ENCODE measurements around the gene PEX10.

Gene PEX10

DNA sequence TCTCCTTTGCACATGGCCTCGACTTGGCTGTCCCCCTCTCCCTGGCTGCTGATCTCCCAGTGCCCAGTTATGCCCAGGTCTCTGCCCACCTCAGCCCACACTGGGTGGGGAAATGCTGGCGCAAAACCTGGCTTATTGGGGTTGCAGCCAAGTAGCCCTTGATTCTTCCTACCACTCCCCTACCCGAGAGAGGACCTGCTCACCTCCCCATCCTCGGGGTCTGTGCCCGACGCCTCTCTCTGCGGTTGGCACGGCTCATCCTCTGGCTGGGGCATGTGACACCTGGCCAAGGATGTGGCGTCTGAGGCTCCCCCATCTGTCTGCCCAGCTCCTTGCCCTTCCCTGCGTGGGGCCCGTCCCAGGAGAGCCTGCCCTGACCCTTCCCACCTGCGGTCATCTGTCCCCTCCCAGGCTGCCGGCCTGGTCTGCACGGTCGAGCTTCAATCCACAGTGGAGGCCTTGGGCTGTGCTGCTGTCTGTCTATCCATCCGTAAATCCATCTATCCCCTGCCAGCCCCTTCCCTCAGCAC is 6.5 kb upstream of the PEX10 start:
- no peak for DNase-seq

DNA sequence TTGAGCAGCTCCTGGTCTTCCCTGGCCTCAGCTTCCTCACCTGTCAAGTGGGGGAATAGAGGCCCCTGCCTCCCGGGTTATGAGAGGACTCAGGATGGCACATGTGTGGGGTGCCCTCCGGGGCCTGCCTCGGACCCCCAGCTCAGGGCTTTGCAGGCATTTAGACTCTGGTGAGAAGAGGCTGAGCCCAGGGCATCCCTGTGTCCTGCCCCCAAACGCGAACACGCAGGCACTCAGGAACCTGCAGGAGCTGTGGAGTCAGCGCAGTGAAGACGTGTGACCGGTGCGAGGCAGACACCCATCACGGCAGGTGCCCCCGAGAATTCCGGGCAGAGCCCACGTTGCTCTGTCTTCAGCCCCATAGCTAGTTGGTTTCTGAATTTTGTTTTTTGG is 5.5 kb upstream of the PEX10 start:
- DNase-seq = no peak

DNA sequence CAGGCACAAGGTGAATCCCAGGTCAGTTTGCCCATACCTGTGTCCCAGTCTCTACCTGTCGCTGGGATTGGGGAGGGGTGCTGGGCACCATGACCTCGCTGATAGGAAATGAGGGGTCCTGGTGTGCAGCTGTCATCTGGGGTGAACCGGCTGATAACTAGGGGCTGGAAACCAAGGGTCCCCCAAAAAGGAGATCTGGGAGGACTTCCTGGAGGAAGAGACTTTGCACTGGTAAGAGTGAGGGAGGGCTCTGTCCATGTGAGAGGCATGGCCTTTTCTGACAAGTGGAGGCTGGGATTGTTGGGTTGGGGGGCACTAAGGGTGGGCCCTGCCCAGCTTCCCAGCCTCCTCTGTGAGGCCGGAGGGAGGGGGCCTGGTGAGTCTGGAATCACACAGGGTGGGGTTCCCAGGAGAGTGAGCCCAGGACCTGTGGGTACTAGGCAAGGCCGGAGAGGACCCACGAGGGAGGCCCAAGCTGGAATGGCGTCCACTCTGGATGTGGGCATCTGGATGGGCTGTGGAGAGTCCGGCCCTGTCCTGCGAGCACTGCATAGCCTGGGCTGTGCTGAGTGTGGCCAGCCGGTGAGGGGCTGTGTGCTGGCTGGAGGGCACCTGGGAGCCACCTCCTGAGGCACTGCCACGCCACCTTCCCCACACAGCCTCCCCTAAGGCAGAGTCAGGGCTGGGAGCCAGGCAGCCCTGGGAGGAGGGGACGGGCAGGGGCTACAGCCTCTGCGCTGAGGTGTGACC is 4.9 kb upstream of the PEX10 start:
- no peak for DNase-seq

DNA sequence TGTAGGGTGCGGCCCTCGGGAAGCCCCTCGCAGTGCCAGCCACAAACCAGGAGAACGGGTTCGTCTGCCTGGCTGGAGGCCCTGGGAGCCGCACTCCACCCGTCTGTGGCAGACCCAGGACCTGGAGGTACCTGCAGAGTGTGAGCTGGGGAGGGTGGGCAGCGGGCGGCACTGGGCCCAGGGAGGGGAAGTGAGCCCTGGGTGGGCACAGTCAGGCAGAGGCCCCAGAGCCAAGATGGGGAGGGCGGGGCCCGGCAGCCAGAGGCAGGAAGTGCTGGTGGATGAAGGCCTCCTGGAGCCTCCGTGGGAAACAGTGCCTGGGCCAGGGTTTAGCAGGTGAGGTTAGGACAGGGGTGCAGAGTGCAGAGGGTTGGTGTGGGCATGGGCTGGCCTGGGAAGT is 4.0 kb upstream of the PEX10 start:
- no peak for DNase-seq

DNA sequence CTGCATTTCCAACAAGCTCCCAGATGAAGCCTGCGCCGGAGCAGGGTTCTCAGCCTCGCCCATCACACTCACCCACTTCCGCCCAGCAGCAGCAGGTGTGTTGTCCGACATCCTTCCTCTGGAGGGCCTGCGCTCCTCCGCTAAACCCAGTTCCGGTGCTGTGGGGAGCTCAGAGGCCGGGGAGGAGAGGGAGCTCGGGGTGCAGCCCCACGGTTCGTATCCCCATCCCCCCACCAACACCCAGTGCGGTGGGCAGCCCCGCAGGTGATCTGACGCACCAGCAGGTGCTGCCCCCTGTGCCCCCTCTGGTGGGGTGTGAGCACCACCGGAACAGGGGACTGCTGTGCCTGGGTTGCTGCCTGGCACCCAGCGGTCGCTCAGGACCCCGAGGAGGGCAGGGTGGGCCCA is 3.4 kb upstream of the PEX10 start:
- no peak for DNase-seq

DNA sequence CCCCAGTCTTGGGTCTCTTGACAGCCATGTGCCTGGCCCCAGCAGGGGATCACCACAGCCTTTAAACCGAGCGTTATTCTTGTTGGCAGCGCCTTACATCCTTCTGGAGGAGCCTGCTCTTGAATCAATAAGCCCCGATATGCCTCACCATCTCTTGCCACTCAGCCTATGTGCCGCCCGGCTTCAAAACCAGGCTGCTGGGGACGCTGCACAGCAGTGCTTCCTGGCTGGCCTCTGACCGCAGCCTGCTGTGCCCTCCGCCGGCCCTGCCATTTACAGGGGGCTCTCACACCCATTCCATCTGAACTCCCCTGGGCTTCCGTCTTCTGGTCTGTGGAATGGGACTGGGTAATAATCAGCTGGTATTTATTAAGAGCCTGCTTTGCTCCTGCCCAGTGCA is 3.0 kb upstream of the PEX10 start:
- DNase-seq = no peak

DNA sequence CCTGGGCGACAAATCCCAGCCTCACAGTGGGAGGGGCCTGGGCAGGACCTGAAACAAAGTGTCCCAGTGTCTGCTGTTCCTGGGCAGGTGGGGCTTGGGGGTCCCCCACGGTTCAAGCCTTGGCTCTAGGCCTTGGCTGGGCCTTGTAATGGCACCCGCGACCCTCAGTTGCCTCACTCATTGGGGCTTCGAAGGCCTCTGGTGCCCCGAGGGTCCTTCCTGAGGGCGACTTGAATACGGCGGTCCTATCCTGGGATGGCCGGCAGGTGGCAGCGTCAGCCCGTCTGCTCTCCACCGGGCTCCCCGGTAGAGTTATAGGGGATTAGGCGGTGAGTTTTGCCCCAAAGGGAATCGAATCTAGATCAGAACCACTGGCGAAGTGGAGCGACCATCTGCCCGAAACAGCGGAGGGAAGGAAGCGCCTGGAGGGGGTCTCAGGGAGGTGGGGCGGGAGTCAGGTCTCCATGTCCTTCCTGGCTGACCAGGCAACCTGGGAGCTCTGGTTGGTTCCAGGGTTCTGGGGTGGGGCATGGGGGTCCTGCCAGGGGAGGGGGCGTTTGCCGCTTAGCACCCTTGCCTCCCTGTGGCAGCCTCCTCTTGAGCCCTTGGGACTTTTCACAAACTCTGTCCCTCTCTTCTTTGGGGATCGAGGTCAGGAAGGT is 2.1 kb upstream of the PEX10 start:
- DNase-seq = peak; percentile 83

DNA sequence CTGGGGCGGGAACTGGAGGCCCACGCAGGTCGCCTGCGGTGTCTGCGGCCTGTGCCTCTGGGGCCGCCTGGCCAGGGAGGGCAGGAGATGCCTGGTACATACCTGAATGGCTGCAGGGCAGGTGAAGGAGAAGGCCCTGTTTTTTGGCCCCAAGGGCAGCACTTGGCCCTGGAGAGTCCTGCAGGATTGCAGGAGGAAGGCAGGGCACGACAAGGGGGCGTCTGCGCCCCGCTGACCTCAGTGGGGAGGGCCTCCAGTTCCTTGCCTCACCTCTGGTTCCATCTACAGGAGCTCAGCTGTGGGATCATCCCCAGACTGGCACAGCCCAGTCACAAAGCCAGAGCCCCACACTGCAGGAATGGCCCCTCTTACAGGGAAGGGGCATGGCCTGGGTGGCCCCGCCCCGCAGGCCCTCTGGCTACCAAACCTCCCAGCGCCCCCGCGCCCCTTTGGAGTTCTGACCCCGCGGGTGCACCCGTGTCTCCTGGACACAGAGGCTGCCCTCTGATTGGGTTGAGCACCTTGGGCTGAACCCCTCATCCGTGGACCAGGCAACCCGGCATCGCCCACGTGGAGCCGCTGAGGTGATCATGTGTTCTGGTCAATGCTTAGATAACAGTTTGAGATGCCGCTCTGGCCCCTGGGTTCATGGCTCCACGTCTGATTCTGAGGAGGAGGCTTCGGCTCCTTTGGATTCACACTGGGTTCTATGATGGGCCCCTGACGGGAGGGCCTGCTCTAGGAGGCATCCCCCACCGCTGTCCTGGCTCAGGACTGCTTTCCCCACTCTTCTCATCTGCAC is 1.3 kb upstream of the PEX10 start:
- DNase-seq = no peak

DNA sequence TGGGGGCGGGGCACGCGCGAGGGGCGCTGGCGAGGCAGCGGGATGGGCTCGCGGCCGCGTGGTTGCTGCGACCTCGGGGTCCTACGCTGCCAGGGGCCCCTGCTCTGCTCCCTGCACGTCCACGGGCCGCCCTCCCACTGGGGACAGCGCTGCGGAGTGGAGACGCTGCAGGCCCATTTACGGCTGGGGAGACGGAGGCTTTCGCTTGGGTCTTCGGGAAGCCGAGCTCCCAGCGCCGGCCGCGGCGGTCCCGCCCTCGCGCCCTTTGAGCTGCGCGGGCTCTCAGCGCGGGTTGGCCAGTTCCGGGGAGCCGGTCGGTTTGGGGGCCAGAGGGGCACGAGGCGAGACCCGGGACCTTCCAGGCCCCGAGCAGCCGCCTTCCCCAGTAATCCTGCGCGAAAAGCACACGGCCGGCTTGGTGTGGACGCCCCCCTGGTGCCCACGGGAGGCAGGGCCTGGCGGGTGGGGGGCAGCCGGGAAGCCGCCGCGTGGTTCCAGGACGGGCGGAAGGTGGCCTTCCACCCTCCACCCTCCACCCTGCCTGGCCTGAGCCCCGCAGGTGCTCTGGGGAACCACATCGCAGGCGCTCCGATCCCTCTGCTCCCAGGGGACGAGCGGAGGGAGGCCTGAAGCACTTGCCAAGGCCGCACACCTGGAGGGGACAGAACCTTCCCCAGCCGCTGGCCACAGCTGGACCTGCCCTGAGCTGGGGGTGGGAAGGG is 570 bp upstream of the PEX10 start:
- DNase-seq = peak; percentile 57

DNA sequence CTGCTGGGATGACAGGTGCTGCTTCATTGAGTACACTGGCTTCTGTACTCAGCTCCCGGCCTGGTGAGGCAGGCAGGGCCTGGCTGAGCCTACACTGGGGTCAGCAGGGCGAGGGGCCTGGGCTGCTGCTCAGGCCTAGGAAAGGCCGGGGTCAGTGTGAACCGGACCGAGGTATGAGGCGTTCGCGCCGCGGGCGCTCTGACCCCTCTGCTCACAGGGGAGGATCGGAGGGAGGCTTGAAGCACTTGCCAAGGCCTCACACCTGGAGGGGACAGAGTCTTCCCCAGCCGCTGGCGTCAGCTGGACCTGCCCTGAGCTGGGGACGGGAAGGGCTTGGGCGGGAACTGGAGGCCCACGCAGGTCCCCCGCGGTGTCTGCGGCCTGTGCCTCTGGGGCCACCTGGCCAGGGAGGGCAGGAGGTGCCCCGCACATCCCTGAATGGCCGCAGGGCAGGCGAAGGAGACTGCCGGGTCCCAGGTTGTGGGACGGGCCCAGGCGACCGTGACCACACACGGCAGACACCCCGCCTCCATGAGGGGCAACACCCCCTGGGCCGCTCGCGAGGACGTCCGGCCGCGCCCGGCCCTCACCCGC is 466 bp downstream of the PEX10 start:
- peak; percentile 64 for DNase-seq

DNA sequence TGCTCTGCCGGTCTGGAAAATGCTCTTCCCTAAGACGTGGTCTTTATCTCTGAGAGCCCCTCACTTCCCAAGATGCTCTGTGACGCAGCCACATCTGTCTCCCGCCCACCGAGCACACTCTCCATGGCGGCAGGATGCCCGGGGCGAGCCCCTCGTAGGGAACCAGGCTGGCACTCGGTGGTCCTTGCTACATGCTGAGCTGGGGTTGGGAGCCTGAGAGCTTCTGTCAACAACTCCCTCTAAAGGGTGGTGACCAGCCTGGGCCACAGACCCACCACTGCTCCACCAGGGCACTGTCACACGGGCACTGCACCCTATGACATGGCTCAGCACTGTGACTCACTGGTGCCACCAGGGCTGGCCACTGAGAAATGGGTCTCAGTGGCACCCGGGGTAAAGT is 2.6 kb downstream of the PEX10 start:
- DNase-seq = no peak

DNA sequence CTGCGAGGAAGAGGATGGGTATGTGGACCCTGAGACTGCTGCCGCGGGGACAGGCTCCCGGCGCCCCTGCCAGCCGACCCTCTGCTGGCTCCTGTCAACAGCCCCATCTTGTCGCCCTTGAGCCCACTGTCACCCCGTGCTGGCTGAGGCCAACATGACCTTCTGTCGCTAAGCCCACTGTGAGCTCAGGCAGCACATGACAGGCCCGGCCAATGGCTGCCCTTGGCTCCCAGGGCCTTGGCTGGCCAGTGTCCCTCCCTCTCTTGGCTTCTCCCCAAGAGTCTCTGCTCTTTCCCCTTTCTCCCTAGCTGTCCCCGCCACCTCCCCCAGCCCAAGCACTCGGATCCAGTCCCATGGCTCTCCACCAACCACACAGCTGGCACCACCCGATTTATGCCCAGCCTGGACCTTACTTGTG is 3.5 kb downstream of the PEX10 start:
- no peak for DNase-seq

DNA sequence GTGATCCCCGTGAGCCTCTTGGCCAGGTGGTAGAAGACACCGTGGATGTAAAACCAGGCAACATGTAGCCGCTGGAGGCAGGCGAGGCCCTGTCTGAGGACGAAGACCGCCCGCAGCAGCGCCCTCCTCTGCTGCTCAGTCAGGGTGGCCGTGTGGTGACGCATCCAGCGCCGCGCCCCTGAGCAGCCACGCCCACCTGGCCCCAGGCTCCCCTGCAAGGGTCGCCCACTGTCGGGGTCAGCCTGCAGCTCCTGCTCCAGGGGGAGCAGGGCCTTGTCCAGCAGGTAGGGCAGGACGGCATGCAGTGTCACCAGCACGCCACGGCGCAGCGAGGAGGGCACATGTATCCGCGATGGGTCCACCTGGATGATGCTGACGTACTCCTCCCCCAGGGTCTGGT is 3.9 kb downstream of the PEX10 start:
- DNase-seq = no peak

DNA sequence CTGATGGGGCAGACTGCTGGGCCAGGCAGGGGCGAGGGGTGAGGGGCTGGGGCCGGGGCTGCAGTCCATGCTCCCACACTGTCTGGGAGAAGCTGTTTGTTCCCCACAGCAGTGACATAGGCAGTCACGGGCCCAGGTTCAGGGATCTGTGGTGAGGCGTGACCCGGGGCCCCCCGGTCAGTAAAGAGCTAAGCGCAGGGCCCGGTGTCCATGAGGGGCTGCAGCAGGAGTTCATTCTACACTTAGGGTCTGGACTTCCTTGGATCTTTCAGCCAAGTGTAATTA is 4.4 kb downstream of the PEX10 start:
- no peak for DNase-seq

DNA sequence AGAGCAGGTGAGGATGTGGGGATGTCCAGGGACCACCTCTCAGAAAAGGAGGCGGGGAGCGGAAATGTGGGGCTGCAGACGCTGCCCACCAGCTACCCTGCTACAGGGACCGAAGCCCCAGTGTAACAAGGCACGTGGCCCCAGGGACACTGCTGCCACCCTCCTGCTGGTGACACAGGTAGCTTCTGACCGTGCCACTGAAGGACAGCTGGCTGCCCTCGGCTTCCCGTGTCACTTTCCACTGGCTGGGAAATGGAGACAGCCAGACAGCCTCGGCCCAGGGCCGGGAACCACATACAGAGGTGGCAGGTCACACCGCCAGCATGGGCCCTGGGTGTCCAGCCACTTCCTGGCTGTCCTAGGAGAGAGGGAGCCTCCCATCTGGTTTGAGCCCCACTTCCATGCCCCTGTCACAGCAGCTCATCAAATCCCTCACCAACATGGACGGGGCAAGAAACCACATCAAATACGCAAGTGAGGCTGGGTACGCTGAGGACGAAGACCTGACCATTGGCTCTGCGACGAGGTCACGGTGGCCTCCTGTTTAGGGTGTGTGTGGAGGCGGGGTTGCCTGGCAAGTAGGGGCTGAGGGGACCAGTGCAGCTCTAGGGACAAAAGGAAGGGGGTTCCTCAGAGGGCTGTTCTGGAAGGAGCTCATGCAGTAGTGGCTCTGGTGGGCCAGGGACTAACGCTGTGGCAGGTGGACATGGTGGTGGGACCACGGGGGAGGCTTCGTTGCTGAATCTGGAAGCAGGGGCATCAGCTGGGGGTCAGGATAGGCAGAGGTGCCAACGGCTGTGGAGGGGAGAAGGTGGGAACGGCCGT is 5.0 kb downstream of the PEX10 start:
- no peak for DNase-seq

DNA sequence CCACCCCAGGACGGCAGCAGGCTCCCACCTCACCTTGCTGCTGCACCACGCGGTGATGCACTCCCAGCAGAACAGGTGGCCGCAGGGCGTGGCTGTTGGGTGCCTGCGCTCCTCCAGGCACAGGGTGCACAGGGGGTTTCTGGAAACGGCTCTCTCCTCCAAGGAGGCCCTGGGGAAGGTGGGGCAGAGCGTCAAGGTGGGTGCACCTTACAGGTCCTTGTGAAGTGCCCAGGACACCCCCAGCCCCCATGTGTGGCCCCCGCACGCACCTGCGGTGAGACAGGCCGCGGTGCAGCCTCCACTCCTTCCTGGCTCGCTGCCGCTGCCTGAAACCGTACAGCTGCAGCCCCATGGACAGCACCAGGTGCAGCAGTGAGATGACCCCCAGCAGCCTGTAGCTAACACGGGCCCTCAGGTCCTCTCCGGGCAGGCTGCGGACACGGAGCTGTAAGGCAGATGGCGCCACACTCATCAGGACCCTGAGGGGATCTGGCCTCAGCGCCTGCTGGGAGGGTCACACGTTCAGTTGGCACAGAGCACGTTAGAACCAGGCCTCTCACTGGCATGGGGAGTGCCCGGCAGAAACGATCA is 5.8 kb downstream of the PEX10 start:
- no peak for DNase-seq

DNA sequence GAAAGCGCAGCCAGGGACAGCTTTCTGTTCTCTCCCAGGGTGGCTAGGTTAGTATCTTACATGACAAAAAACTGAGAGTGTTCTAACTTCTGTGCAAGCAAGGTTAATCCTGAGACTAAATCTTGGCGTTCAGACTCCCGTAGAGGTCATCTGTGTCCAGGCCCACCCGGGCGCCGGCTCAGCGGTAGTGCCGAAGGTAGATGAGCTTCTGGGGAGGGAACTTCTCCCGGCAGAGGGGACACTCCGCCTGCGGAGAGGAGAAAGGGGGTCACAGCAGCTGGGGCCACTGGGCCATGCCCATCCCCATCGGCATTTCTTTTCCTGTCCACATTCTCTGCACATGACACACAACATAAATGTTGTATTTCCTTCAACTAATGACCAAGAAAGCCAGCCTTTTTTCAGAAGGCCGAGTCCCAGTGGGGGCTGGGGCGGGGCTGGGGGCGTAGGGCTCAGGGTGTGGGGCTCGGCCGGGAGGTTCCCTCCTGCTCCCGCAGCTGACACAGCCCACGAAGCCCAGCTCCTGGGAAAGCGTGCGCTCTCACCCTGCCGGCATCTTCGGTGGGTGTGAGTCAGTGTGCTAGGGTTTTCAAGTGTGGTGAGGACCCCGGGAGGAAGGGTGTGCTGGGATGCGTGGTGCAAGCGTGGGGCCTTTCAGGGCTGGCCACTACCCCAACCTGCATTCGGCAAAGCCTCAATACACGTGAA is 6.6 kb downstream of the PEX10 start:
- no peak for DNase-seq

DNA sequence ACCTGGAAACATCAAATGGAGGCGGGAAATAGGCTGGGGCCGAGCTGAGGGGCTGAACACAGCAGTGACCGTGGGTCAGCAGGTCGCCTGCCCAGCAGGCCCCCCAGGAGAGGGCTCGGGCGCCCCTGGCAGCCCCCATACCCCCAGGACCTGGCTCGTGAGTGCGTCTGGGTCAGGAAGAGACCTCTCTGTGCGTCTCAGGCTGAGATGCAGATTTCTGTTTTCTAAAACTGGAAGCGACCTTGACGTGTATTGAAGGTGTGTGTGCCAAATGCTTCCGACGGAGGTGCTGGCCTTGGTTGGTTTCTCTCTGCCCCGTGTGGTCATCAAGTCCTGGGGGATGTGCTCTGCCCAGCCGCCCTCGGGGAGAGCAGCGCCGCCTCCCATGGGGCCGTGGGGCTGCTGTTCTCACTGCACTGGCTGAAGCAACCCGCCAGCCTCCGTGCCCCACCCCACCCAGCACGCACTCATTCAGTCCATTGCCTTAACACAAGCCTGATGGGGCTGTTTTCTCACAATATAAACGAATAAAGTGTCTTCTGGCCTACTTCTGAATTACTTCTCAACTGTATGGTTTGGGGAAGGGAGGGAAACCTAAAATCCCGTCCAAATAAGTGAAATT is 7.4 kb downstream of the PEX10 start:
- DNase-seq = no peak

DNA sequence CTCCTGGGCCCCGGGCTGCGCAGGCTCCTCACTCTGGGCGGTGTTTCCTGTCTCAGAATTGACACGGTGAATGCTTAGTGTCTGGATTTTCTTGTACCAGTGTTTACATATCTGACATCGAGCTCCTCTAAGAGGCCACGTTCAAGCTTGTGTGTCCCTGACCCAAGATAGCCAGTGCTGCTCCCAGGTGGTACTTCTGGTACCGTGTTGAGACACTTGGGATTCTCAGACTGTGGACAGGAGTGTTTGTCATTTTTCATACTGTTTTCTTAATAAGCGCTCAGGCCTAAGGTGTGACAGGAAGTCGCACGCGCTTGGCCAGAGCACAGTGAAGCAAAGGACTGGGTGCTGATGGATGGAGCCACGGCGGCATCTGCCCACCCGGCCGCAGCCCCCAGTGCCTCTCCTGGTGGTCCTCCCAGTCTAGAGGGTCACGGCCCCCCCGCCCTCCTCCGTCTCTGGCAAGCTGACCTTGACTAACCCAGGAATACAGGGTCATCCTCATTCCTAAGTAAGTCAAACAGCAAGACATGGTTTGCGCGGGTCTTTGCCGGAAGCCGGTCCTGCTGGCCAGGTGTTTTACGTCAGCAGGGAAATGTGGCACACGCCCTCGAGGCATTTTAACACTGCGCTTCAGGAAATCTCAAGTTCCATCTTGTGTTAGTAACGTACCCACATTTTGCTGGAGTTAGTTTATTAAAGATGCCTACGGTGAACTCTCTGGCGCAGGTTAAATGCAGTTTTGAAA is 8.0 kb downstream of the PEX10 start:
- no peak for DNase-seq

DNA sequence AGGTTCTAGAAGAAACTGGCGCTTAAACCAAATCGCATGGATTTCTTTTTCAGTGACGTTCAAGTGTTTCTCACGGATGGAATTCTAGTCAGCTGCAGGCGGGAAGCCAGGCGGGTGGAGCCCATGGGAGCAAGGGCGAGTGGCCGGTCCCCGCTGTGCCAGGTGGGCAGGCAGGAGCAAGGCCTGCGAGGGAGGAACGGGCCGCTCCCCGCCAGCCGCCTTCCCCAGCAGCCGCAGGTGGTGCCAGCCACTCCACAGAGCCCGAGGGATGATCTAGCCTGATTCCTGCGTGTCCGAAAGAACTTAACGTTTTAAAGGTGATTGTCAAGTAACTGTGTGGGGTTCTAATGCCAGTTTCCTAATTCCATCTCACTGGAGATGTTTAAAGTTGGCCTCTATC is 9.1 kb downstream of the PEX10 start:
- no peak for DNase-seq
